HG02870 (cell line): ENCODE data around the gene ATP5F1D.

Experiments used
- ATAC-seq: cut with Tn5 transposase; IDR thresholded peaks from one replicate; pipeline ENCODE4 v1.9.1; 2021; ENCODE audit warnings: mild to moderate bottlenecking, moderate library complexity; ENCODE audit not compliant: unreplicated experiment

ATP5F1D gene

DNA sequence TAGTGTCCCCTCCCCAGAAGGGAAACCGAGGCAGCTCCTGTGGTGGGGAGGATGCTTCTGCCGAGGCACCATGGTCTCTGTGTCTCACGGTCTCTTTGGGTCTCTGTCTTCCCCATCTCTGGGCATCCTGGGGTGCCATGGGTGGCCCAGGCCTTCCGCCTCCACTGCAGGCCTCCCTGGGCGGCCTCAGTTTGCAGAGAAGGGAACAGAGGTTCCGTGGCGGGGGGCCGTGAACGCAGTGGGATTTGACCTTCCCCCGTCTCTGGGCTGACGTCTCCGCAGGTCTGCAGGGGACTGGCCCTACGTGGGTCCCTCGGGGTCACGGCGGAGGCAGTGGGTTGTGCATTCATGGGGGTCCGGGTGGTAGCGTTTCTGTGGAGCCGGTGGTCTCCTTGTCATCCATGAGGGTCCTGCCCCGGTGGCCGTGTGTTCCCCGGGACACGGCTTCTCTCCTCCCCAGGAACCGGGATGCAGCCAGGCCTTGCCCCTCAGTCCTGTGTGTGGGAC lies 48.7 kb downstream of the ATP5F1D start:
- ATAC-seq = no peak

DNA sequence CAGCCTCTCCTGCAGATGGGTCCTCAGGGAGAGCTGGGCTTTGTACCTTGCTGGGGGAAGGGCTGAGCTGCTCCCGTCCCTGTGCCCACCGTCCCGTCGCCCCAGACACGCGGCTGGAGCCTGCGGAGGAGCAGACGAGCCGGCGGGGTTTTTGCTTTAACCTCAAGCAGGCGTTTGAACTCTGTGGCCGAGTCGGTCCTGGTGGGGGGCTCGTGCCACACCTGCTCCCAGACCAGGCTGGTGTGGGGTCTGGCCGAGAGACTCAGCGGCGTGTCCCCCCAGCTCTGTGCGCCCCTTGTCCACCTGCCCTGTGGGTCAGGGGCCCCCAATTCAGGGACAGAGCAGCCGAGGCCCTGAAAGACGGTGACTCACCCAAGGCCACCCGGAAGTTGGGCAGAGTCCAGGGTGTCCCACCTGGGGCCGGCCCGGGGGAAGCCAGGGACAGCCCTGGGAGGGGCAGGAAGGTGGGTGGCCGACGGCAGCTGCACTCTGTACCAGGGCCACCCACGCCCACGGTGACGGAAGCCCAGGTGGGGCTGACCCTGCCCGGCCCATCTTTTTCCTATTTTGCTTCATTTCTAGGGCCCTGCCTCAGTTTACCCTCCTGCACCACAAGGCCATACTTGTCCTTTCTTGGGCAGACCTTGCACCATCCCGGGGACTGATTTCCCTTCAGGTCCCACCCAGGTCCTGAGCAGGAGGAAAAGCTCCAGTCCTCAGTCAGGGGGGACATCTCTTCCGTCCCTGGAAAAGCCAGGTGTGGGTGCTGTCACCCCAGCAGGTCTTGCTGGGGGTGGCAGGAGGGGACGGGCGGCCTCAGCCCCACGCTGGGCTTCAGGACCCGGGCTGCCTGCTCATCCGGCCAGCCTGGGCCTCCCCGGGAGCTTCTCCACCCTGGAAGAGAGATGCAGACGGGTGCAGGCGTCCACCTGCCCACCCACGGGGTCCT lies 49.4 kb downstream of the ATP5F1D start:
- no peak for ATAC-seq

DNA sequence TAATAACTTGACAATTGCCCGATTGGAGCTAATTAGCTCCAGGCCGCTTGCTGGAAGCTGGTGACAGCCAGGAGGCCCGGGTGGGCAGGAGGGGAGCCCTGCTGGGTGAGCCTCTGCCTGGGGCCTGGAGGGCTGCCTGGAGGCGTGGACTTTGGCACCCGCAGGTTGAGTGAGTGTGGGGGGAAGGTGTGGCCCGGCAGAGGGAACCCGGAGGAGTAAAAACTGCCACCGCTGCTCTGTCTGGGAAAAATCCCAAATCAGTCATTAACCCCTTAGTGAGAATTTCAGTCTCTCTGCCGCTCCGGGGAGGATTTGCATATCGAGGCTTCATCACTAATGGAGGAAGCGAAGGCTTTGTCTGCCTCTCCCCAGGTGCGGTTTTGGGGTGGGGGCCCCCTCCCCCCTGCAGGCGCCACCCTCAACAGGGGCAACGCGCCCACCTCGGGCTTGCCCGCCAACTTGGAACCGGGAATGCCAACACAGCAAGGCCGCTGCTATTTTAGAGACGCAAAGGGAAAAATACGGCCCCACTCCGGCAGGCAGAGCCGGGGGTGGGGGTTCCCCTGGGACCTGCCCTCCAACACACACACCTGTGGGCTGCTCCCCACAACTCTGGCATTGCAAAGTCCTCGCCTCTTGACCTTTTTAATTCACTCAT lies 50.3 kb downstream of the ATP5F1D start:
- ATAC-seq = no peak

DNA sequence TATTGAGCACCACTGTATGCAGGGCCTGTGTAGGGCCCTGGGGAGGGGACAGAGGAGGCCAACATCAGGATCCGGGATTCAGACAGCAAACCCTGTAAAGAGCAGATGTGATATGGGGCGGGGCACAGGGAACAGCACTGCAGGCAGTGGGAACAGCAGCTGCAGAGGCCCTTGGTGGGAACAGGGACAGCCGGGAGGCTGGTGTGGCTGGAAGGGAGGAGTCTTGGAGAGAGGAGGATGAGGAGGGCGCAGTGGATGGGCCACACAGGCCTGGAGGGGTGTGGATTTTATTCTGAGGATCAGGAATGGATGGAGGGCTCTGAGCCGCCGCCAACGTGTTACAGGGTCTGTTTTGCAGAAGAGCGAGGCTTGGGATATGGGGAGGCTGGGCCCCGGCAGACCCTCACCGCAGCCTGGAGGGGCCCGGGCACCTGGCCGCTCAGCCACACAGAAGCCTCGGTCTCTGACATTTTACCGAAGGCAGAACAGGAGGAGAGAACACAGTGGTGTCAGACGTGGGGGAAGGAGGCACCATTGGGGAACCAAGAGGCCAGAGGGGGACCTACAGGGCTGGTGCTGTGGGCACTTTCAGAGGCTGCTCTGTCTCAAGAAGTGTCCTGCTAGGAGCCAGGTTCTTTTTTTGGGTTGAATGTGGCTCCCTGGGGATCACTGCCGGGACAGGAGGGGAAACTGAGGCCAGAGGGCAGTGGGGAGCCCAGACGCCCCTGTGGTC lies 51.0 kb downstream of the ATP5F1D start:
- ATAC-seq = no peak

DNA sequence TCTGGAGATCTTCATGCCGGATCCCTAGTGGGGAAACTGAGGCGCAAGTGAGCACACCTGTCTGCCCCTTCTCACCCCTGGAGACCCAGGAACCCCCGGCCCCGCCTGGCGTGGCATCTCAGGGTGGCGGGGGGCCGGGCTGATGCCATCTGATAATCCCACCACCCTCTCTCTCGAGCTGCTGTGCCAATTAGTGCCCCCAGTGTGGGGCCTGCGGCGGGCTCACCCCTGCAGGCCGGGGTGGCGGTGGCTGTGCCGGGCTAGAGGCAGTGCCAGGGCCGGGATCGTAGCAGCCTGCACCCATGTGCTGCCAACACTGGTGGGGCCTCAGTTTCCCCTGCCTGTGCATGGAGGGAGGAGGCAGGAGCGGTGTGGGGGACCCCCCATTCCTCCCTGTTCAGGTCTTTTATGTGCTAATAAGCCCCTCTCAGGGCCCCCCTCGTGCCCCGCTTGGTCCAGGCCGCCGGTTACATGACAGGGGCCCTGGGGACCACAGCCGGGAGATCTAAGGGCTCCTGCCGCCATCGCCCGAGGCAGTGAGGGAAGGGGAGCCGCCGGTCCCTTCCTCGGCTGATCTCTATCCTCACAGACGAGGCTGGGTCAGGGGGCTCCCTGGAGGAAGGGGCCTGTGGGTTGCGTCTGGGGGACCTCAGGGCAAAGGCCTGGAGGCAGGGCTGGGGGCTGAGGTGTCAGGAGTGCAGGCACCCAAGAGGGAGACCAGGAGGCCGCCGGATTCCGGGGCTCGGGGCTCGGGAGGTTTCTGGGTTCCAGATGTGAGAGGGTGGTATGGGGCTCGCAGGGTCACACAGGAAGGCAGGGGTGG lies 52.4 kb downstream of the ATP5F1D start:
- ATAC-seq = no peak
